ENCODE results near the gene LEKR1. TPM values are rescaled to one million over a fixed set of nuclear protein-coding genes. Genes with fewer than 3 reads are reported as not detected.
A peak's percentile ranks its signal among the peaks of the same experiment; 100 is the strongest.

Gene LEKR1
- total RNA-seq, 1 donor from 2014 or later = 0.52 TPM

DNA sequence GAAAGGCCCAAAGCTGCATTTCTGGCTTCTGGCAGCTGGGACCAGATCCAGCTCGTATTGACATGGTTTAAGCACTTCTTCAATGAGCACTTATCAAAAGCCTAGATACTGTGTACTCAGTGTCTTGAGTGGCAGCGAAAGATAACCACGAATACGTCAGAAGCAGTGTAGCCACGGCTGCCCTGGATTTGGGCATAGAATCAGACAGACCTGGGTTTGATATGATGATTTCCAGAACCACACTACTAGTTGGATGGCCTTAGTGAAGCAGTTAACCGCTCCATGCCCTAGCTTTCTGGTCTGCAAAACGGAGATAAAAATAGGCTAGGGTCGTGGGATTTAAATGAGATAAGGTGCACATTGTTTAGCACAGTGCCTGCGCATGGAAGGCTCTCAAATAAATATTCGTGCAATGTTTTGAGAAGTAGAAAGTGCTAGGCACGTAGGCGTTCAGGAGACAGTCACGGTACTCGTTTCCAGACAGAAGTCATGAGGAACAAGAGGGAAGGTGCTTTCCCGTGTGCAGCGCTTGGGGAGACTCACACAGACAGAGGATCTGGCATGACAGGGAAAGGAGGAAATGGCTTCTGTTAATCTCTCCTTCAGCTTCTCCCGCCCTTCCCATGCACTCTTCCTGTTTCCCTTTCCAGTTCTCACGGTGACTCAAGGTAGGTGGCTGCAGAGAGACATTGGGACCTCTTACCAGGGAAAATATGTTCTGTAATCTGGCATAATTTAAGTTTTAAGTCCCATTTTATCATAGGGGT, 263.5 kb downstream of the LEKR1 start:
- peak overlapping the region; percentile 76 for H3K4me3 Mint-ChIP-seq (ENCODE audit: low read depth)
- peak overlapping the region; percentile 98 for H3K27ac Mint-ChIP-seq
- peaks cover 77% of the 10 kb centered on the region for H3K4me1 Mint-ChIP-seq (ENCODE audit: low read depth)
- intact Hi-C loops (cut with micrococcal nuclease) = loop anchor here (1.0 to 2.0 kb wide), 6 partner anchors 9 to 1235 kb away; partner anchors contain the start of genes SLC33A1 and TIPARP
- no peak for DNase-seq (ENCODE audit: low spot score)
- H3K9me3 Mint-ChIP-seq = no peaks in the 10 kb centered on the region
- no peaks in the 10 kb centered on the region for H3K36me3 Mint-ChIP-seq (ENCODE audit: low read depth)
- no peaks in the 10 kb centered on the region for H3K27me3 Mint-ChIP-seq (ENCODE audit: low read depth)

DNA sequence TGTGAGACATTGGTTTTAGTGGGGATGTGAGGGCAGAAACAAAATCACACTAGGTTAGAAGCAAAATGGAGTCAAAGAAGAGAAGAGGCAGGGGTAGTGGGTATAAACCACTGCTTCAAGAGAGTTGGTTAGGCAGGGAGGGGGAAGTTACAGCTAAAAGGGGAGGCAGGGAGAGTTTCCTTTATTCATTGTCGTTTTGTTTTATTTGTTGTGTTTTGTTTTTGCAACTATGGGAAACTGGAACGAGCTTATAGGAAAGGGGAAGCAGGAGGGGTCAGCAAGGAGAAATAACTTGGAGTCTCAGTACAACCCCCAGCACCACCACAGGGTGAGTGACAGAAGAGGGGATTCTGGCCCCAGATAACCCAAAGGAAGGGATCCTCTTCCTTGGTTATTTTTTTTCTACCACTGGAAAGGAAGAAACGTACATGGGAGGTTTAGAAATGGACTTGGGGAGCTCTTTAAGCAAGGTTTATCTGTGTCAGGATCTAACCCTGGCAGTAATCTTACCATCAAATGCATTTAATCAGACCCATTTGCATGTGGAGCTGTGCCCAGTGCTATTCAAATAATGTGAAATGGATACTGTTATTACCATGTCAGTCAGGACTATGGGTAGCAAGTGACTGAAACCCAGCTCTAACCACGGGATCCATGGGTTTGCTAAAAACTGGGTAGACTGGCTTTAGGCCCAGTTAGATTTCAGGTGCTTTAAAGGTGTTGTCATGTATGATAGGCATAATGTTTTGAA, 265.1 kb downstream of the LEKR1 start:
- H3K9me3 Mint-ChIP-seq = no peaks in the 10 kb centered on the region
- no peak for DNase-seq (ENCODE audit: low spot score)
- peak overlapping the region; percentile 51 for H3K27ac Mint-ChIP-seq
- H3K4me3 Mint-ChIP-seq (ENCODE audit: low read depth) = peak overlapping the region; percentile 9
- no peaks in the 10 kb centered on the region for H3K27me3 Mint-ChIP-seq (ENCODE audit: low read depth)
- intact Hi-C loops (cut with micrococcal nuclease) = no loop called here
- peaks cover 75% of the 10 kb centered on the region for H3K4me1 Mint-ChIP-seq (ENCODE audit: low read depth)
- no peaks in the 10 kb centered on the region for H3K36me3 Mint-ChIP-seq (ENCODE audit: low read depth)

DNA sequence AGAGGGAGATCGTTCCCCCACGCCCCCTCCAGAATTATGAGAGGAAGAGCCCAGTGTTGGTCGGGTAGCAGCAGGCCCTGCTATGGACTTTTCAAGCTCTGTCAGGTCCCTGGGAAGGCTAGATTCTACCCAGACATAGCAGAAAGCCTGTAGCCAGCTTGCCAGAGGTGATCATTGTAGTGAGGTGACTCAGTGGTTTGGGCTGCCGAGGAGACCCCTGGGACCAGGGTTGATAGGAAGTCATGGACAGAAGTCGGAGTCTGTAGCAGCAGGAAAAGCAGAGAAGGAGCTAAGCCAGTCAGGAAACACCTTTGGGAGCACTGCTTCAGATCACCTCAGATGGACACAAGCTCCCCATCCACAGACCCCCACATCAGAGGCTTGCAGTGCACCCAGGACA, 266.1 kb downstream of the LEKR1 start:
- H3K27ac Mint-ChIP-seq = peak overlapping the region; percentile 64
- H3K4me1 Mint-ChIP-seq (ENCODE audit: low read depth) = peaks cover 70% of the 10 kb centered on the region
- no peaks in the 10 kb centered on the region for H3K27me3 Mint-ChIP-seq (ENCODE audit: low read depth)
- DNase-seq (ENCODE audit: low spot score) = no peak
- no peaks in the 10 kb centered on the region for H3K9me3 Mint-ChIP-seq
- intact Hi-C loops (cut with micrococcal nuclease) = no loop called here
- no peak overlapping the region for H3K4me3 Mint-ChIP-seq (ENCODE audit: low read depth)
- H3K36me3 Mint-ChIP-seq (ENCODE audit: low read depth) = no peaks in the 10 kb centered on the region

DNA sequence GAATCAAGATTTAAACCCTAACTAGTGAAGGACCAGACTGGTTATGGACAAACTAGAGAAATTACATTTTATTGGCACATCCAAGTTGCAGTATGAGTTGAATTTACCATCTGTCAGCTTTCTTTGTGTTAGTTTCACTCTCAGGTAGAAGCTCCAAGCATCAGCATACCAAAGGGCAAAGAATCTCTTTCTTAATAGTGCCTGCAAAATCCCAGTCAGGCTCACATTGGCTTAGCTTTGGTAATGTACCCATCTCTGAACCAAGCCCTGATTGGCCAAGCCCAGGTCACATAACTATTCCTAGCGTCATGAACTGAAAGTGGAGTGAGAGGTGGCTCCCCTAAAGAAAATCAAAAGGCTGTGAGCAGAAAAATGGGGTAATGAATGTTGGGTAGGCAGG, 266.9 kb downstream of the LEKR1 start:
- no peak overlapping the region for H3K4me3 Mint-ChIP-seq (ENCODE audit: low read depth)
- H3K27me3 Mint-ChIP-seq (ENCODE audit: low read depth) = no peaks in the 10 kb centered on the region
- intact Hi-C loops (cut with micrococcal nuclease) = no loop called here
- peaks cover 64% of the 10 kb centered on the region for H3K4me1 Mint-ChIP-seq (ENCODE audit: low read depth)
- no peaks in the 10 kb centered on the region for H3K9me3 Mint-ChIP-seq
- peak overlapping the region; percentile 1 for H3K27ac Mint-ChIP-seq
- H3K36me3 Mint-ChIP-seq (ENCODE audit: low read depth) = no peaks in the 10 kb centered on the region
- DNase-seq (ENCODE audit: low spot score) = no peak

DNA sequence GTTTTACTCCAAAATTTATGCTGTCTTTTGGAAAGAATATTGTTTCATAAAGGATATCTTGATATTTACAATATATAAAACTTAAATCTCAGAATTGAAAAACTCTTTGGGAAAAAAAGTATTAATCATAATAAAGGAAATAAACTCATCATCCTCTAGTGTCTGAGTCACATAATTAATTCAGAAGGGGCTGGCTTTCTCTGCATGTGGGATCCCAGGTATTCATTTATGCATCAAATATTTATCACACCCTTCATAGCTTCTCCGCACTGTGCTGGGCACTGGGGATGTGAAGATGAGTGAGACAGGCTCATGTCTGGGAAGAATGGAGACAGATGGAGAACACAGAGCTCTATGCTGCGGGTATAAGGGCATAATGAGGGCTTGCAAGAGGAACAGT, 268.1 kb downstream of the LEKR1 start:
- intact Hi-C loops (cut with micrococcal nuclease) = no loop called here
- Mint-ChIP-seq H3K27ac (no peak overlapping the region), H3K4me3 (ENCODE audit: low read depth) (no peak overlapping the region), H3K36me3 (ENCODE audit: low read depth) (no peaks in the 10 kb centered on the region), H3K27me3 (ENCODE audit: low read depth) (no peaks in the 10 kb centered on the region), H3K9me3 (no peaks in the 10 kb centered on the region), H3K4me1 (ENCODE audit: low read depth) (peaks cover 69% of the 10 kb centered on the region)
- DNase-seq (ENCODE audit: low spot score) = no peak

DNA sequence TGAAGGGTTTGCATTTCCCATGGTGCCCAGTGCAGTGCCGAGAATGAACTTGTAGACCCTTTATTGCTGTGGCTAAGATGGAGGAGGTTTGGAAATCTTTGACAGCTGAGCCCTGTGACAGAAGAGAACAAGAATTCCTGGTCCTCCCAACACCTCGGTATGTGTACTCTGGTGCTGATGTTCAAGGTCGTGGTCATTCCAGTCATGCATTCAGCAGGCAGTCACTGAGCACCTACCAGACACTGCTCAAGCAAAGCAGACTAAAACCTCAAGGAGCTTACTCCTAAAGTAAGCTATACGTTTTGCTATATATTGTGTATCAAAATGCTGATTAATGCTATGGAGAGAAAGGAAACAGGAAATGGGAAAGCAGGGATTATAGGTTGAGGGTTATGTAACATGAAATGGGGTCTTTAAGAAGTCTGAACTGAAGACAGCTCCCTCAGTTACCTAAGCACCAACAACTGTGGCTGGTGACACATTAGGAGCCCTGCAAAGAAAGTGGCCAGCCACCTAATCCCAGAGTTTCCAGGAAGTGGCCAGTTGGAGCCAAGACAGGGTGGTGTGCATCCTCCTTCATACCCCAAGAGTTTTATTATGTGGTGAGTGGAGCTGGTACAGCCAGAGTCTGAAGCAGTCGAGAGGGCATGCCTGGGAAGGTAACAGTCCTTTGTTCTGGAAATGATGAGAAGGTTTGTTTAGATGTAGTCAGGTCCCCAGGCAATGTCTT, 268.8 kb downstream of the LEKR1 start:
- H3K36me3 Mint-ChIP-seq (ENCODE audit: low read depth) = no peaks in the 10 kb centered on the region
- H3K9me3 Mint-ChIP-seq = no peaks in the 10 kb centered on the region
- H3K27me3 Mint-ChIP-seq (ENCODE audit: low read depth) = no peaks in the 10 kb centered on the region
- H3K4me1 Mint-ChIP-seq (ENCODE audit: low read depth) = peaks cover 69% of the 10 kb centered on the region
- intact Hi-C loops (cut with micrococcal nuclease) = no loop called here
- no peak overlapping the region for H3K27ac Mint-ChIP-seq
- H3K4me3 Mint-ChIP-seq (ENCODE audit: low read depth) = no peak overlapping the region
- DNase-seq (ENCODE audit: low spot score) = no peak

Other genes starting within 250 kb of the LEKR1 start
- gene TIPARP, start 151.8 kb upstream of the LEKR1 start, total RNA-seq = 22.1 and 22.8 TPM in 2 replicates

Measured in activated T-helper 2 cell treated with anti-CD3 and anti-CD28 coated beads, Interferon-gamma antibody, Interleukin-2, Interleukin-4, amounts not matched to agents 10 μg/mL and 5 μg/mL and 100 μg/mL, durations not matched to agents 14 hours and 24 hours and 36 hours (primary cell).